Gastrocnemius medialis (tissue), 4 donors: Measurements from ENCODE around the gene PLCG1. TPM values are rescaled to one million over a fixed set of nuclear protein-coding genes. Genes with fewer than 3 reads are reported as not detected.

Source experiments
- ATAC-seq, 2 donors: fragments of 150-250 bp; one replicate each; pipeline ENCODE4 v1.9.1; 2016
- DNase-seq, 2 donors: peaks; one replicate each; pipeline ENCODE4 v3.0.0-alpha.2; 2019
- H3K27ac ChIP-seq, 4 donors: fragments of 200-600 bp; sonication (generic); 1 replicate in 1 of 4; 2 replicates in 3 of 4; pipeline ENCODE4 v1.5.1; 2016 to 2018; ENCODE audit warnings: mild to moderate bottlenecking in 2 of 4, moderate library complexity in 1 of 4
- H3K27me3 ChIP-seq, 3 donors: fragments of 200-600 bp; sonication (generic) in 2 of 3; 1 replicate in 1 of 3; 2 replicates in 2 of 3; pipeline versions ENCODE4 v1.5.1 to v1.6.0; 2016 to 2019; ENCODE audit warnings: mild to moderate bottlenecking in 1 of 3, moderate library complexity in 1 of 3
- H3K36me3 ChIP-seq, 2 donors: fragments of 200-600 bp; sonication (generic) in 1 of 2; one replicate each; pipeline ENCODE4 v1.5.1; 2017 to 2018
- H3K4me1 ChIP-seq, 2 donors: fragments of 200-600 bp; sonication (generic) in 1 of 2; one replicate each; pipeline ENCODE4 v1.5.1; 2016 to 2017; ENCODE audit warnings: mild to moderate bottlenecking in 2 of 2
- H3K4me3 ChIP-seq, 4 donors: fragments of 200-600 bp; sonication (generic) in 3 of 4; 1 replicate in 1 of 4; 2 replicates in 3 of 4; pipeline ENCODE4 v1.5.1; 2016 to 2019; ENCODE audit warnings: mild to moderate bottlenecking in 2 of 4
- H3K9me3 ChIP-seq, 3 donors: fragments of 200-600 bp; sonication (generic) in 2 of 3; 1 replicate in 1 of 3; 2 replicates in 2 of 3; pipeline ENCODE4 v1.5.1; 2016 to 2019
- CTCF ChIP-seq, 5 experiments: fragments of 450-650 bp in 3 of 5; fragments of 200-600 bp in 2 of 5; sonication (generic) in 2 of 5; IDR thresholded peaks in 4 of 5; conservative IDR thresholded peaks in 1 of 5; 1 replicate in 4 of 5; 2 replicates in 1 of 5; pipeline ENCODE4 v1.5.1; 2016 to 2019; ENCODE audit warnings: antibody characterized with exemption in 5 of 5, mild to moderate bottlenecking in 3 of 5, moderate library complexity in 3 of 5
- POLR2A ChIP-seq, 2 donors: fragments of 450-650 bp; IDR thresholded peaks; one replicate each; pipeline ENCODE4 v1.6.1; 2017; ENCODE audit warnings: antibody characterized with exemption in 2 of 2, mild to moderate bottlenecking in 2 of 2, moderate library complexity in 2 of 2
- in situ Hi-C, 4 donors: fragments of 200-750 bp; cut with MboI; loops; one replicate each; pipeline versions ENCODE4 v1.15.0 to v1.8.0; 2017; ENCODE audit warnings: low sequenced_read_pairs in 4 of 4
- intact Hi-C: fragments of 100-400 bp; cut with DNase I; formaldehyde crosslinking; loops from one replicate; pipeline ENCODE4 v1.15.1; 2023; ENCODE audit warnings: low total_unique reads
- total RNA-seq, 4 donors: library from RNA; depleted of rRNA; stranded (reverse); fragments of >200 nt; gene quantifications; one replicate each; pipeline versions ENCODE4 v1.1.0 to v1.2.3, GENCODE V29; 2016

Gene PLCG1
- total RNA-seq, 4 donors from 2014 or later, result 19.9 to 58.0 (median 35.0) TPM

GRCh38 chr20:41171736-41172295, 34.5 kb downstream of the PLCG1 start:
- H3K4me1 ChIP-seq, result peaks cover 45 to 52% of the 10 kb centered on the region in 2 donors
- DNase-seq, result no peak
- in situ Hi-C loops, result loop anchor here (5.0 to 10.0 kb wide), 3 partner anchors 53 to 170 kb away; partner anchors contain the start of gene LPIN3 (in 2 of the 4)
- H3K36me3 ChIP-seq, result peaks cover 0 to 46% of the 10 kb centered on the region in 2 donors
- H3K9me3 ChIP-seq, result no peaks in the 10 kb centered on the region
- ATAC-seq, result no peak
- peak overlapping the region; percentile 68 to 80 (median 74) for H3K27ac ChIP-seq
- intact Hi-C loops, result loop anchor here (2.0 to 5.0 kb wide), 2 partner anchors 35 to 239 kb away; partner anchors contain the start of gene PLCG1
- TF ChIP-seq CTCF (IDR thresholded peaks at IDR 0.05 in 4 of 5, conservative IDR thresholded peaks at IDR 0.05 in 1 of 5) (no peak), POLR2A (IDR thresholded peaks at IDR 0.05) (no peak)
- no peak overlapping the region for H3K4me3 ChIP-seq
- no peaks in the 10 kb centered on the region for H3K27me3 ChIP-seq

GRCh38 chr20:41172296-41173140, 35.2 kb downstream of the PLCG1 start:
- H3K27me3 ChIP-seq, result no peaks in the 10 kb centered on the region
- DNase-seq (peak in 1 of 2 donors; percentile 23), ATAC-seq (peak; percentile 41 to 56)
- H3K9me3 ChIP-seq, result no peaks in the 10 kb centered on the region
- H3K36me3 ChIP-seq, result peaks cover 0 to 39% of the 10 kb centered on the region in 2 donors
- no peak overlapping the region for H3K4me3 ChIP-seq
- H3K4me1 ChIP-seq, result peaks cover 52 to 57% of the 10 kb centered on the region in 2 donors
- intact Hi-C loops, result loop anchor here (1.0 to 5.0 kb wide), 4 partner anchors 35 to 238 kb away; partner anchors contain the start of genes LPIN3 and PLCG1
- TF ChIP-seq CTCF (IDR thresholded peaks at IDR 0.05 in 4 of 5, conservative IDR thresholded peaks at IDR 0.05 in 1 of 5) (no peak), POLR2A (IDR thresholded peaks at IDR 0.05) (no peak)
- H3K27ac ChIP-seq, result peak overlapping the region; percentile 68 to 80 (median 74)
- in situ Hi-C loops, result loop anchor here (5.0 to 10.0 kb wide), 3 partner anchors 52 to 170 kb away; partner anchors contain the start of gene LPIN3 (in 2 of the 4)

GRCh38 chr20:41173161-41173721, 35.9 kb downstream of the PLCG1 start:
- no peaks in the 10 kb centered on the region for H3K27me3 ChIP-seq
- intact Hi-C loops (loop anchor here (1.0 to 5.0 kb wide), 4 partner anchors 36 to 238 kb away; partner anchors contain the start of genes LPIN3 and PLCG1), in situ Hi-C loops (loop anchor here (5.0 to 10.0 kb wide), 3 partner anchors 52 to 169 kb away; partner anchors contain the start of gene LPIN3 (in 2 of the 4))
- H3K9me3 ChIP-seq, result no peaks in the 10 kb centered on the region
- no peak overlapping the region for H3K4me3 ChIP-seq
- DNase-seq (peak; percentile 73 to 83), ATAC-seq (peak; percentile 85 to 88)
- H3K36me3 ChIP-seq, result peaks cover 0 to 32% of the 10 kb centered on the region in 2 donors
- peak overlapping the region; percentile 68 to 80 (median 76) for H3K27ac ChIP-seq
- TF ChIP-seq POLR2A (IDR thresholded peaks at IDR 0.05), result no peak
- TF ChIP-seq CTCF (IDR thresholded peaks at IDR 0.05 in 4 of 5, conservative IDR thresholded peaks at IDR 0.05 in 1 of 5), result peak; percentile 96 to 98 (median 97)
- H3K4me1 ChIP-seq, result peaks cover 59 to 65% of the 10 kb centered on the region in 2 donors

- in situ Hi-C loops, result loop anchor here (5.0 to 10.0 kb wide), 3 partner anchors 51 to 168 kb away; partner anchors contain the start of gene LPIN3 (in 2 of the 4)
- TF ChIP-seq CTCF (IDR thresholded peaks at IDR 0.05 in 4 of 5, conservative IDR thresholded peaks at IDR 0.05 in 1 of 5), result no peak
- TF ChIP-seq POLR2A (IDR thresholded peaks at IDR 0.05), result no peak
Observed at GRCh38 chr20:41173791-41174341, 36.5 kb downstream of the PLCG1 start.

More at GRCh38 chr20:41173791-41174341, 36.5 kb downstream of the PLCG1 start:
- intact Hi-C loops, result loop anchor here (1.0 to 5.0 kb wide), 4 partner anchors 37 to 237 kb away; partner anchors contain the start of genes LPIN3 and PLCG1
- Histone ChIP-seq H3K9me3 (no peaks in the 10 kb centered on the region), H3K4me1 (peaks cover 66 to 71% of the 10 kb centered on the region in 2 donors), H3K4me3 (no peak overlapping the region), H3K27me3 (no peaks in the 10 kb centered on the region), H3K27ac (peak overlapping the region; percentile 68 to 80 (median 76)), H3K36me3 (peaks cover 0 to 26% of the 10 kb centered on the region in 2 donors)
- DNase-seq, result peak in 1 of 2 donors; percentile 15
- ATAC-seq, result no peak
